ENCODE results near the gene SPZ1.
A peak's percentile ranks its signal among the peaks of the same experiment; 100 is the strongest.
"Not testable (repeated sequence)": the region's sequence is repeated elsewhere in the genome, so short reads cannot be mapped to it uniquely, and the experiment has no call there.

SPZ1 gene, protein sequence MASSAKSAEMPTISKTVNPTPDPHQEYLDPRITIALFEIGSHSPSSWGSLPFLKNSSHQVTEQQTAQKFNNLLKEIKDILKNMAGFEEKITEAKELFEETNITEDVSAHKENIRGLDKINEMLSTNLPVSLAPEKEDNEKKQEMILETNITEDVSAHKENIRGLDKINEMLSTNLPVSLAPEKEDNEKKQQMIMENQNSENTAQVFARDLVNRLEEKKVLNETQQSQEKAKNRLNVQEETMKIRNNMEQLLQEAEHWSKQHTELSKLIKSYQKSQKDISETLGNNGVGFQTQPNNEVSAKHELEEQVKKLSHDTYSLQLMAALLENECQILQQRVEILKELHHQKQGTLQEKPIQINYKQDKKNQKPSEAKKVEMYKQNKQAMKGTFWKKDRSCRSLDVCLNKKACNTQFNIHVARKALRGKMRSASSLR

DNA sequence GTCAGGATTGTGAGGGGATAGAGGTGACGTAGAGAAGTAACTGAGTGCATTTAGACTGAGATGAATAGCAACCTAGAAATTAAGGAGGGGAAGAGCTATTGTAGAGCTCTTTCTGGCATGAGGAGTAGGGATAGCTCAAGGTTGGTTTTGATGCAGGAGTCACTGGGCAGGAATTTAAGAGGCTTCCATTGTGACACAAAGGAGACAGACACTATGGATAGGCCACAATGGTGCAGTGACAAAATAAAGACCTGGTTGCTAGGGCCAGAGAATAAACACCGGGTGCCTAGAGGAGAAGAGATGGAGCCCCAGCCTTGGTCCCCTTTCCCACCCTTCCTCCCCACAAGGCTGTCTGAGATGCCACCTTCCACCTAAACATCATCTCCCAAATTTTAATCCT, at the start of gene SPZ1:
Gene SPZ1, plus strand, starts transcription at position 301 of the 400 bp plus-strand sequence. CDS start 214 bp downstream, outside the sequence.
- in situ Hi-C loops (cut with HindIII; ENCODE audit: low sequenced_read_pairs): no loop called here
- TF ChIP-seq, protein P1, sequence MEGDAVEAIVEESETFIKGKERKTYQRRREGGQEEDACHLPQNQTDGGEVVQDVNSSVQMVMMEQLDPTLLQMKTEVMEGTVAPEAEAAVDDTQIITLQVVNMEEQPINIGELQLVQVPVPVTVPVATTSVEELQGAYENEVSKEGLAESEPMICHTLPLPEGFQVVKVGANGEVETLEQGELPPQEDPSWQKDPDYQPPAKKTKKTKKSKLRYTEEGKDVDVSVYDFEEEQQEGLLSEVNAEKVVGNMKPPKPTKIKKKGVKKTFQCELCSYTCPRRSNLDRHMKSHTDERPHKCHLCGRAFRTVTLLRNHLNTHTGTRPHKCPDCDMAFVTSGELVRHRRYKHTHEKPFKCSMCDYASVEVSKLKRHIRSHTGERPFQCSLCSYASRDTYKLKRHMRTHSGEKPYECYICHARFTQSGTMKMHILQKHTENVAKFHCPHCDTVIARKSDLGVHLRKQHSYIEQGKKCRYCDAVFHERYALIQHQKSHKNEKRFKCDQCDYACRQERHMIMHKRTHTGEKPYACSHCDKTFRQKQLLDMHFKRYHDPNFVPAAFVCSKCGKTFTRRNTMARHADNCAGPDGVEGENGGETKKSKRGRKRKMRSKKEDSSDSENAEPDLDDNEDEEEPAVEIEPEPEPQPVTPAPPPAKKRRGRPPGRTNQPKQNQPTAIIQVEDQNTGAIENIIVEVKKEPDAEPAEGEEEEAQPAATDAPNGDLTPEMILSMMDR (IDR thresholded peaks at IDR 0.05; ENCODE audit: low read depth, low read length, missing control alignments): no peak
- H3K4me3 ChIP-seq (ENCODE audit: low read depth, low read length): no peak within 1 kb of the TSS
- DNase-seq (ENCODE audit: low read depth): no peak

- DNase-seq (ENCODE audit: low read depth); H3K4me3 ChIP-seq (ENCODE audit: low read depth, low read length); in situ Hi-C loops (cut with HindIII; ENCODE audit: low sequenced_read_pairs): not testable (repeated sequence)
These were observed 49.3 kb upstream of the SPZ1 start for GRCh38 chr5:80270543-80270942.

- H3K4me3 ChIP-seq (ENCODE audit: low read depth, low read length): no peak overlapping the region
- DNase-seq (ENCODE audit: low read depth): no peak
- TF ChIP-seq, protein P1 (IDR thresholded peaks at IDR 0.05; ENCODE audit: low read depth, low read length, missing control alignments): peak; percentile 71
- in situ Hi-C loops (cut with HindIII; ENCODE audit: low sequenced_read_pairs): no loop called here
These were observed 44.5 kb upstream of the SPZ1 start for GRCh38 chr5:80275347-80275746.

DNA sequence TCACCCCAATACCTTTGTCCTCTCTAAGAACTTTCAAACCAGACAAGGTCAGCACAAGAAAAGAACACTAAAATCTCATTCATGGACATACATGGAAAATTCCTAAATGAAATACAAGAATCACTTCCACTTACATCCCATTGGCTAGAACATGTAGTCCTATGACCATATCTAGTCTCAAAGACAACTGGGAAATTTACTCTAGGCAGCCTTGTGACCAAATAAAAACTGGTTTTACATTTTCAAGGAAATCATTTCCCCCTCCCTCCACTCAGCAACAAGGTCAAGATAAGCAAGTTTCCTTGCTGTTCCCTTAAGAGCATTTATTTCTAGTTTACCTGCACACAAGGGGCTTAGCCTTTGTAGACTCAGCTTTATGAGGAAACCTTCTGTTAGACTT, 43.6 kb upstream of the SPZ1 start:
- no peak overlapping the region for H3K4me3 ChIP-seq (ENCODE audit: low read depth, low read length)
- TF ChIP-seq, protein P1 (IDR thresholded peaks at IDR 0.05; ENCODE audit: low read depth, low read length, missing control alignments): no peak
- in situ Hi-C loops (cut with HindIII; ENCODE audit: low sequenced_read_pairs): no loop called here
- DNase-seq (ENCODE audit: low read depth): no peak

- in situ Hi-C loops (cut with HindIII; ENCODE audit: low sequenced_read_pairs): no loop called here
- TF ChIP-seq, protein P1 (IDR thresholded peaks at IDR 0.05; ENCODE audit: low read depth, low read length, missing control alignments): no peak
- DNase-seq (ENCODE audit: low read depth): no peak
- H3K4me3 ChIP-seq (ENCODE audit: low read depth, low read length): no peak overlapping the region
These were observed 42.6 kb upstream of the SPZ1 start for GRCh38 chr5:80277191-80277590.

DNA sequence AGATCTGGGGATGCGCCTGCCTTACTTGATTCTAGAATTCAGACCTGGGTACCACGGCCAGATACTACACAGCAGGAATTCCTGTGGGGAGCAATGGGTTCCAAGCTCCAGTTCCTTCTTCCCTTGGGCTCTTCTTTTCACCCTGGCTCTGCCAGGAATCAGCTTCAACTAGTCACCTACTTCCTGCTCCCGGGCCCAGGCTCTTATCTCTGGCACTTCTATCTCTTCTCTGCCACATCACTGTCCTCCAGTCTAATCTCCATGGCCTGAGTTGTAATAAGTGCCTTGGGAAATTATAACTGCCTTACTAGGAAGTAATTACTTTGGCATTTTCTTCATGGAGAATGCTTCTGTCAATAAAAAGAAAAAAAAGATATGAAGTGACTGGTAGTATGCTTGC, 37.7 kb upstream of the SPZ1 start:
- no peak for DNase-seq (ENCODE audit: low read depth)
- TF ChIP-seq, protein P1 (IDR thresholded peaks at IDR 0.05; ENCODE audit: low read depth, low read length, missing control alignments): no peak
- no peak overlapping the region for H3K4me3 ChIP-seq (ENCODE audit: low read depth, low read length)
- in situ Hi-C loops (cut with HindIII; ENCODE audit: low sequenced_read_pairs): no loop called here

DNA sequence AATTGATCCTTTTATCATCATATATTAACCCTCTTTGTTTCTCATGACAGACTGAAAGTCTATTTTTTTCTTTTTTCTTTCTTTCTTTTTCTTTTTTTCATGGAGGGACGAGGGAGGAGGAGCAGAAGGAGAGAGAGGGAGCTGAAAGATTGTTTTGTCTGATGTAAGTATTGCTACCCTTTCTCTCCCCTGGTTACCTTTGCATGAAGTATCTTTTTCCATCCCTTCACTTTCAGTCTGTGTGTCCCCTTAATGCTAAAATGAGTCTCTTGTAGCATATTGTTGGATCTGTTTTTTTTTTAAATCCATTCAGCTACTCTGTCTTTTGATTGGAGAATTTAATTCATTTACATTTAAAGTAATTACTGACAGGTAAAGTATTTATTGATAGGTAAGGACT, 36.4 kb upstream of the SPZ1 start:
- TF ChIP-seq, protein P1 (IDR thresholded peaks at IDR 0.05; ENCODE audit: low read depth, low read length, missing control alignments): no peak
- H3K4me3 ChIP-seq (ENCODE audit: low read depth, low read length): no peak overlapping the region
- in situ Hi-C loops (cut with HindIII; ENCODE audit: low sequenced_read_pairs): no loop called here
- DNase-seq (ENCODE audit: low read depth): no peak

Measured in astrocyte of the cerebellum (primary cell).